RWPE1 (cell line): ENCODE results near the gene ADIG.

Source experiments
- CTCF ChIA-PET: fragments of 350-600 bp; sonication (Branson Sonifier 250); formaldehyde crosslinking; extraction: SDS; loops from one replicate; lab custom pipeline; 2021; lab: Yijun Ruan, JAX
- POLR2A ChIA-PET: fragments of 400-600 bp; formaldehyde crosslinking; extraction: SDS; loops from one replicate; lab custom pipeline; 2020; ENCODE audit warnings: antibody characterized with exemption; ENCODE audit not compliant: low non-redundant PET; lab: Yijun Ruan, JAX
- DNase-seq: peaks from one replicate; pipeline ENCODE4 v3.0.0; 2012; ENCODE audit warnings: low spot score
- H3K27ac ChIP-seq: fragments of 450-650 bp; 2 replicates; pipeline ENCODE4 v1.5.1; 2017
- CTCF ChIP-seq: fragments of 450-650 bp; conservative IDR thresholded peaks from 2 replicates; pipeline ENCODE4 v1.5.1; 2017; ENCODE audit warnings: low read depth, mild to moderate bottlenecking

ADIG gene

GRCh38 chr20:38566036-38566598 is 14.9 kb upstream of the ADIG start:
- TF ChIP-seq CTCF = no peak
- ChIA-PET POLR2A (interaction anchor here (0.7 kb wide), 1 partner anchor 65 kb away, joined by 5 read pairs; no protein-coding TSS in a partner anchor), CTCF (interaction anchor here (0.6 to 0.9 kb wide), 3 partner anchors 24 to 185 kb away, joined by 3 to 5 read pairs (median 3); no protein-coding TSS in a partner anchor)

GRCh38 chr20:38569747-38570525 is 11.1 kb upstream of the ADIG start:
- POLR2A ChIA-PET = no interaction called here
- CTCF ChIA-PET = interaction anchor here (0.5 to 1.5 kb wide), 2 partner anchors 10 to 62 kb away, joined by 3 to 7 read pairs; no protein-coding TSS in a partner anchor
- no peak for TF ChIP-seq CTCF
- no peak overlapping the region for H3K27ac ChIP-seq
- DNase-seq = no peak

More at GRCh38 chr20:38566036-38566598, 14.9 kb upstream of the ADIG start:
- no peak for DNase-seq
- H3K27ac ChIP-seq = no peak overlapping the region

- ChIA-PET POLR2A (no interaction called here), CTCF (no interaction called here)
- DNase-seq = no peak
- TF ChIP-seq CTCF = no peak
- no peak overlapping the region for H3K27ac ChIP-seq
Observed at GRCh38 chr20:38573413-38573812, 7.6 kb upstream of the ADIG start.

- no peak for DNase-seq
- ChIA-PET POLR2A (no interaction called here), CTCF (interaction anchor here (0.6 to 1.6 kb wide), 2 partner anchors 9 to 308 kb away, joined by 3 to 7 read pairs; no protein-coding TSS in a partner anchor)
- H3K27ac ChIP-seq = no peak overlapping the region
- no peak for TF ChIP-seq CTCF
Observed at GRCh38 chr20:38579219-38579910, 1.6 kb upstream of the ADIG start.

GRCh38 chr20:38579921-38580320 is 1.1 kb upstream of the ADIG start:
- ChIA-PET POLR2A (no interaction called here), CTCF (interaction anchor here (1.6 kb wide), 1 partner anchor 10 kb away, joined by 7 read pairs; no protein-coding TSS in a partner anchor)
- TF ChIP-seq CTCF = no peak
- no peak overlapping the region for H3K27ac ChIP-seq
- DNase-seq = no peak

GRCh38 chr20:38581830-38582358 is 897 bp downstream of the ADIG start:
- CTCF ChIA-PET = interaction anchor here (0.5 kb wide), 1 partner anchor 125 kb away, joined by 3 read pairs; no protein-coding TSS in a partner anchor
- DNase-seq = no peak
- H3K27ac ChIP-seq = no peak overlapping the region
- no peak for TF ChIP-seq CTCF
- POLR2A ChIA-PET = no interaction called here
